ENCODE results near the gene MORN3.

- TF ChIP-seq EZH2 (IDR thresholded peaks at IDR 0.05; ENCODE audit: borderline replicate concordance, insufficient read depth, low read length, poor library complexity, severe bottlenecking) (no peak), CTCF (IDR thresholded peaks at IDR 0.05; ENCODE audit: poor library complexity, severe bottlenecking) (no peak)
Observed at GRCh38 chr12:121652767-121653497, 16.5 kb downstream of the MORN3 start.
